AG08395 (cell line): Measurements from ENCODE around the gene SYNGR1.

Experiments
- DNase-seq: peaks from one replicate; pipeline ENCODE4 v3.0.0; 2012; ENCODE audit warnings: mixed read lengths, low spot score

The SYNGR1 gene

DNA sequence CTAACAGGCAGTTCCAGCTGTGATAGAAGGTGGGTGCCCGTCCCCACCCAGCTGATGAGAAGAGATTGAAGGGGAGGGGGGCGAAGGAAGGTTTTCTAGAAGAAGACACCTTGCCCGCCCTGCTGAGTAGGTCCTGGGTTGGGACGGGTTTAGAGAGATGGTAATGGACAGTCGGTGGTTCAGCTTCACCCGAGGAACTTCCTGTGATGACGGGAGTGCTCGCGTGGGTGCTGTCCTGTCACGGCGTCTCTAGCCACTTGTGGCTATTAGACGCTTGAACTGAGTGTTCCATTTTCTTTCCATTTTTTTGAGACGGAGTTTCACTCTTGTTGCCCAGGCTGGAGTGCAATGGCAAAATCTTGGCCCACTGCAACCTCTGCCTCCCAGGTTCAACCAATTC, 79.4 kb downstream of the SYNGR1 start:
- DNase-seq, result no peak

GRCh38 chr22:39429916-39430575, 80.3 kb downstream of the SYNGR1 start:
- DNase-seq, result no peak

GRCh38 chr22:39430576-39431150, 80.9 kb downstream of the SYNGR1 start:
- no peak for DNase-seq

DNA sequence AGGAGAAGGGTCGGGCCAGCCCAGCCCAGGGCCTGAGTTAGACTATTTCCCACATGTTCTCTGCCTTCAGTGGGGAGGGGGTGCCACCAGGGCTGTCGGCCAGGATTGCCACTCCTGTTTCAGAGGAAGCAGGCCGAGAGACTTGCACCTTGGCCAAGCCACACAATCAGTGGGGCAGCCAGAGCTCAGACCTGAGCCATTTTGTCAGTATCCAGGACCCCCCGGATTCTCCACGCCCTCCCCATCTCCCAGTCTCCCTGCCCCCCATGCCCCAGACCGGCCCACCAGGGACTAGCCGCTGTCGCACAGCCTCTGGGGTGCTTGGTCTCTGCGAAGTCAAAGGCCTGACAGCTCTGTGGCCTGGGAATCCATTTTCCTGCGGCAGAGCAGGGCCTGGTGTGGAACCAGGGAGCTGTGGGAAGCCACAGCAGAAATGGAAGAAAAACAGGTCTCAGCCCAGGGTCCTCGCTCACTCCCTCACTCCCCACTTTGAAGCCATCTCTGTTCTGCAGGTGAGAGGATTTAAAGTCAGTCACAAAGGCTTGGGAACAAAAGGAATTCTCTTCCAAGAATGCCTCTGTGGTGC, 81.5 kb downstream of the SYNGR1 start:
- no peak for DNase-seq

DNA sequence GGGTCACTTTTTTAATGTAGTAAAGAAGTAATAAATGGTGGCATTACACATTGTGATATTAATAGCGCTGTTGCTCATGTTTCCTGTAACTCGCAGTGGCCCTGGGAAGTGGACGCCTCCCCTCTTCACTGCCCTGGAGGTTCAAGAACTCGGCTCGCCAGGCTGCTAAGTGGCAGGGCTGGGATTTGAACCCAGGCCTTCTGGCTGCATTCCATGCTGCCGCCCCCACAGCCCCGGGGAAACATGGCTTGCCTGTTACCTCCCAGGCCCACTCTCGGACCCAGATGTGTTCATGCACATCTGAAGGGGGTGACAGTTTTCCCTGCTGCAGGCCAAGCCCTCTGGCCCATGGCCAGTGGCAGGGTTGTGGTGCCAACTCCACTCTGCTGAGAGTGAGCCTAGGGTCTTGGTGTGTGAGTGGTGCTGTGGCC, 82.0 kb downstream of the SYNGR1 start:
- DNase-seq, result no peak

DNA sequence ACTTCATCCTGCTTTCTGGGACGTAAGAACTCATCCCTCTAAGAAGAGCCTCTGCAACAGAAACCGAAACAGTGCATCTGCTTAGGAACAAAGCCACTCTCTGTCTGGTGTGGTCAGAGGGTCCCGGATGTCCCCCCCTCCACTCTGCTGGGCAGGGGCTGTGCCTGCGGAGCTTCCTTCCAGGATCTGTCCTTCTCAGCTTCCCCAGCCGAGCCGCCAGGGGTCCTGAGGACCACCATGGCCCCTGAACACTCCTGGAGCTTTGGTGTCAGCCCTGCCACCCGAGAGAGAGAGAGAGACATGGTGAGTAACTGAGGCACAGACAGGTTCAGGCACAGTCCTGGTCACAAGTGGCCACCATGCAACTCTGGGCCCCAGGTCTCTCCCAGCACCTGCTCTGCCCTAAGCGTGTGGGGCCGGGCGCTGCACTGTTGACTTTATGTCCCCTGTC, 82.6 kb downstream of the SYNGR1 start:
- no peak for DNase-seq

DNA sequence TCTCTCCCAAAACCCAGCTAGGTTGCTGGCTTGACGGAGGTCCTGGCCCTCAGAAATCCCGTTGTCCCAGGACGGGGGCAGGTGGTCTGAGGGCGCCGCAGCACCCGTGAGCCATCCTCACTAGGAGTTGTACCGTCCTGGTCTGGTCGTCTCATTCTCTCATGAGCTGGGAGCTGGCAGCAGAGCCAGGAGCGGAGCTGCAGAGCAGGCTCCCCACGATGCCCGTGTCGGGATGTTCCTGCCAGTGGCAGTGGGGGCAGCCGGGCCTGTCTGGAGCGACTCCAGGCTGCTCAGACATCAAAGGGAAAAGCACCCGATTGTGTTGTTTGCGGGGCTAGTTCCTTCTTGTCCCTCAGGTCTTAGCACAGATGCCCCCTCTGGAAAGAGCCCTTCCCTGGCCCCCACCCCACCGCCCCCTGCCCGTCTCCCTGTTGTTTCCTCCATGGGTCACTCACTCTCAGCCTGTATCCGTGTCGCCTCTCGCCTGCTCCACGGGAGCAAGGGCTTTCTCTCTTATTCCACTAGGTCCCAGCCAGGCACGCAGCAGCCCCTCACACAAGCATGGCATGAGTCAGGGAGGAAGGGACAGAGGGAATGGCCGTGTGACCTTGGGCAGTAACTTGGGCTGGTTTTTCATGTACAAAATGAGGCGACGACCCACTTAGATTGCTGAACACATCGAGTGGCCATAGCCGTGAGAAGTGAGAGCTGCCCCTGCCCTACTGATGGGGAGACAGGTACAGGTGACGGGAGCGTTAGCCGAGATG, 83.9 kb downstream of the SYNGR1 start:
- no peak for DNase-seq

GRCh38 chr22:39434243-39434653, 84.5 kb downstream of the SYNGR1 start:
- DNase-seq, result no peak

- DNase-seq, result no peak
Measured at GRCh38 chr22:39434721-39435120, 84.9 kb downstream of the SYNGR1 start.
